Spleen (tissue), 7 donors: ENCODE measurements around the gene CTLA4.

ENCODE experiments used
- POLR2A ChIP-seq, 3 donors: fragments of 450-650 bp; IDR thresholded peaks; one replicate each; pipeline ENCODE4 v1.5.1; 2017; ENCODE audit warnings: antibody characterized with exemption in 3 of 3, mild to moderate bottlenecking in 1 of 3
- TF ChIP-seq, protein P1 (sequence below), 11 experiments: fragments of 200-600 bp in 7 of 11; fragments of 450-650 bp in 4 of 11; sonication (generic) in 4 of 11; IDR thresholded peaks in 8 of 11; conservative IDR thresholded peaks in 3 of 11; 1 replicate in 7 of 11; 2 replicates in 4 of 11; pipeline versions ENCODE4 v1.4.0 to v1.8.0; 2016 to 2021; ENCODE audit warnings: antibody characterized with exemption in 11 of 11, inconsistent platforms in 4 of 11, mild to moderate bottlenecking in 1 of 11
- donor health status: DM: no; HTN: no; CAD: no; lungs with moderate emphysema.
- donor health status: DM: no; HTN: no; CAD: no.
- donor health status: DM: no; HTN: no; CAD: no.

DNA sequence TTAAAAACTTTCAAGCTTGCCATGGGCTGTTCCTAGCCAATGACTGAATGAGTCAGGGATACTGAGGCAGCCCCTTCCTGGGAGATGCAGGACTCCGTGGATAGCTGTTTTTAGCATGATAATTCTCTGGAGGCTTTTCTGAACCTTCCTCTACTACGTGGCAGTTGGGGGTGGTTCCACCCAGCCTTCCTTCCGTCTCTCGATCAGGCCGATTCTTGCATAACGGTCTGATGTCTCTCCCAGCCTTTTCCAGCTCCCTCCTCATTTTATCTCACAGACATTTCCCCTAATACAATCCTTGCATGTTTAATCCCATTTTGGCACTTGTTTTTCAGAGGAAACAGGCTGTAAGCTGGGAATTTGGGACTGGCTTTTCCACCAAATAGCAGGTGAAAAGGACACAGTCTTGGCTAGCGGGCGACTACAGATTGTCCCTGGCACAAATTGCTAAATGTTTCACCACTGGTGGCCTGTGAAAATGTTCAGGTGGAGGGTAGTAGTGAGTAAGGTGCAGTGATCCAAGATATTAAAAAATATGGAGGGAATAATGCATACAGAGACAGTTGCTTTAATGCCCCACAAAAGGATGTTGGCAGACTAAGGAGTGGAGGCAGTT, 21.0 kb upstream of the CTLA4 start:
- TF ChIP-seq POLR2A (IDR thresholded peaks at IDR 0.05): no peak
- TF ChIP-seq, protein P1, sequence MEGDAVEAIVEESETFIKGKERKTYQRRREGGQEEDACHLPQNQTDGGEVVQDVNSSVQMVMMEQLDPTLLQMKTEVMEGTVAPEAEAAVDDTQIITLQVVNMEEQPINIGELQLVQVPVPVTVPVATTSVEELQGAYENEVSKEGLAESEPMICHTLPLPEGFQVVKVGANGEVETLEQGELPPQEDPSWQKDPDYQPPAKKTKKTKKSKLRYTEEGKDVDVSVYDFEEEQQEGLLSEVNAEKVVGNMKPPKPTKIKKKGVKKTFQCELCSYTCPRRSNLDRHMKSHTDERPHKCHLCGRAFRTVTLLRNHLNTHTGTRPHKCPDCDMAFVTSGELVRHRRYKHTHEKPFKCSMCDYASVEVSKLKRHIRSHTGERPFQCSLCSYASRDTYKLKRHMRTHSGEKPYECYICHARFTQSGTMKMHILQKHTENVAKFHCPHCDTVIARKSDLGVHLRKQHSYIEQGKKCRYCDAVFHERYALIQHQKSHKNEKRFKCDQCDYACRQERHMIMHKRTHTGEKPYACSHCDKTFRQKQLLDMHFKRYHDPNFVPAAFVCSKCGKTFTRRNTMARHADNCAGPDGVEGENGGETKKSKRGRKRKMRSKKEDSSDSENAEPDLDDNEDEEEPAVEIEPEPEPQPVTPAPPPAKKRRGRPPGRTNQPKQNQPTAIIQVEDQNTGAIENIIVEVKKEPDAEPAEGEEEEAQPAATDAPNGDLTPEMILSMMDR (IDR thresholded peaks at IDR 0.05 in 8 of 11, conservative IDR thresholded peaks at IDR 0.05 in 3 of 11): no peak
